A673 (cell line): ENCODE data around the gene PHF2.

Experiments used
- CTCF ChIP-seq: fragments of 300-800, 200-600 bp; sonication (generic); conservative IDR thresholded peaks from 2 replicates; pipeline ENCODE4 v1.5.1; 2017; ENCODE audit warnings: low read depth, mild to moderate bottlenecking, antibody characterized with exemption, low read length, moderate library complexity, mixed read lengths
- EZH2 ChIP-seq: fragments of 200-600 bp; sonication (generic); IDR thresholded peaks from 2 replicates; pipeline ENCODE4 v1.6.1; 2017; ENCODE audit warnings: borderline replicate concordance, low read depth, mild to moderate bottlenecking, mixed read lengths, antibody characterized with exemption, low read length; ENCODE audit not compliant: poor library complexity, severe bottlenecking

- TF ChIP-seq CTCF (no peak), EZH2 (no peak)
These were observed 96.8 kb downstream of the PHF2 start for GRCh38 chr9:93673021-93673838.
